ENCODE results near the gene NDUFB1. TPM values are rescaled to one million over a fixed set of nuclear protein-coding genes. Genes with fewer than 3 reads are reported as not detected.

Gene NDUFB1
- polyA plus RNA-seq, 3 donors = 367 to 686 (median 604) TPM

GRCh38 chr14:92134456-92134855, 12.9 kb upstream of the NDUFB1 start:
- H3K36me3 ChIP-seq (replicated peaks in 1 of 2; ENCODE audit: control insufficient read depth in 1 of 2, insufficient read depth in 2 of 2, low read length in 2 of 2) = peaks cover 81 to 98% of the 10 kb centered on the region in 2 donors
- peaks cover 4% of the 10 kb centered on the region for H3K4me1 Mint-ChIP-seq
- H3K27me3 Mint-ChIP-seq (ENCODE audit: low read depth in 3 of 3) = no peaks in the 10 kb centered on the region
- H3K4me1 ChIP-seq (ENCODE audit: control insufficient read depth in 1 of 2, insufficient read depth in 2 of 2, low read length in 2 of 2) = no peaks in the 10 kb centered on the region
- H3K27ac ChIP-seq (ENCODE audit: low read depth in 1 of 2, low read length in 2 of 2) = no peak overlapping the region
- no peak overlapping the region for H3K27ac Mint-ChIP-seq
- TF ChIP-seq, protein P1, sequence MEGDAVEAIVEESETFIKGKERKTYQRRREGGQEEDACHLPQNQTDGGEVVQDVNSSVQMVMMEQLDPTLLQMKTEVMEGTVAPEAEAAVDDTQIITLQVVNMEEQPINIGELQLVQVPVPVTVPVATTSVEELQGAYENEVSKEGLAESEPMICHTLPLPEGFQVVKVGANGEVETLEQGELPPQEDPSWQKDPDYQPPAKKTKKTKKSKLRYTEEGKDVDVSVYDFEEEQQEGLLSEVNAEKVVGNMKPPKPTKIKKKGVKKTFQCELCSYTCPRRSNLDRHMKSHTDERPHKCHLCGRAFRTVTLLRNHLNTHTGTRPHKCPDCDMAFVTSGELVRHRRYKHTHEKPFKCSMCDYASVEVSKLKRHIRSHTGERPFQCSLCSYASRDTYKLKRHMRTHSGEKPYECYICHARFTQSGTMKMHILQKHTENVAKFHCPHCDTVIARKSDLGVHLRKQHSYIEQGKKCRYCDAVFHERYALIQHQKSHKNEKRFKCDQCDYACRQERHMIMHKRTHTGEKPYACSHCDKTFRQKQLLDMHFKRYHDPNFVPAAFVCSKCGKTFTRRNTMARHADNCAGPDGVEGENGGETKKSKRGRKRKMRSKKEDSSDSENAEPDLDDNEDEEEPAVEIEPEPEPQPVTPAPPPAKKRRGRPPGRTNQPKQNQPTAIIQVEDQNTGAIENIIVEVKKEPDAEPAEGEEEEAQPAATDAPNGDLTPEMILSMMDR (IDR thresholded peaks at IDR 0.05) = no peak
- peaks cover 10% of the 10 kb centered on the region for H4K20me1 ChIP-seq (ENCODE audit: insufficient read depth, low read length)
- H3K4me2 ChIP-seq (replicated peaks; ENCODE audit: extremely low read depth, low read length, poor library complexity, severe bottlenecking) = no peak overlapping the region
- DNase-seq = no peak
- no peak overlapping the region for H3K4me3 Mint-ChIP-seq
- no peak overlapping the region for H2AFZ ChIP-seq (ENCODE audit: insufficient read depth, low read depth, low read length, poor library complexity, severe bottlenecking)
- peaks cover 0 to 2% (median 0%) of the 10 kb centered on the region in 7 donors for H3K9me3 Mint-ChIP-seq
- H3K27me3 ChIP-seq (ENCODE audit: control insufficient read depth in 2 of 2, insufficient read depth in 2 of 2, low read length in 2 of 2) = no peaks in the 10 kb centered on the region
- no peak overlapping the region for H3K4me3 ChIP-seq (replicated peaks in 1 of 3; ENCODE audit: low read depth in 2 of 3, low read length in 3 of 3)
- no peaks in the 10 kb centered on the region for H3K9me3 ChIP-seq (replicated peaks in 1 of 2; ENCODE audit: control insufficient read depth in 1 of 2, insufficient read depth in 1 of 2, low read length in 2 of 2)
- intact Hi-C loops (cut with micrococcal nuclease) = loop anchor here in 1 of 2 donors (10.0 kb wide), 1 partner anchor 550 kb away; no protein-coding TSS in a partner anchor
- H3K36me3 Mint-ChIP-seq = peaks cover 61 to 86% of the 10 kb centered on the region in 2 donors
- no CpG with 5 or more reads among the region's 1 CpG for WGBS (ENCODE audit: insufficient coverage)
- peaks cover 7% of the 10 kb centered on the region for H3K79me2 ChIP-seq (ENCODE audit: insufficient read depth, low read length)
- no peak overlapping the region for H3K9ac ChIP-seq (ENCODE audit: insufficient read depth, low read length, poor library complexity, severe bottlenecking)

- DNase-seq = no peak
- Histone ChIP-seq H2AFZ (ENCODE audit: insufficient read depth, low read depth, low read length, poor library complexity, severe bottlenecking) (peak overlapping the region; percentile 85), H3K9me3 (replicated peaks in 1 of 2; ENCODE audit: control insufficient read depth in 1 of 2, insufficient read depth in 1 of 2, low read length in 2 of 2) (no peaks in the 10 kb centered on the region), H3K4me3 (replicated peaks in 1 of 3; ENCODE audit: low read depth in 2 of 3, low read length in 3 of 3) (peak overlapping the region; percentile 62 to 93 (median 92)), H3K79me2 (ENCODE audit: insufficient read depth, low read length) (peaks cover 93% of the 10 kb centered on the region), H3K27me3 (ENCODE audit: control insufficient read depth in 2 of 2, insufficient read depth in 2 of 2, low read length in 2 of 2) (no peaks in the 10 kb centered on the region), H3K36me3 (replicated peaks in 1 of 2; ENCODE audit: control insufficient read depth in 1 of 2, insufficient read depth in 2 of 2, low read length in 2 of 2) (peaks cover 10 to 46% of the 10 kb centered on the region in 2 donors), H3K4me2 (replicated peaks; ENCODE audit: extremely low read depth, low read length, poor library complexity, severe bottlenecking) (peak overlapping the region; percentile 82), H3K9ac (ENCODE audit: insufficient read depth, low read length, poor library complexity, severe bottlenecking) (peak overlapping the region; percentile 96), H3K4me1 (ENCODE audit: control insufficient read depth in 1 of 2, insufficient read depth in 2 of 2, low read length in 2 of 2) (peaks cover 23 to 33% of the 10 kb centered on the region in 2 donors), H4K20me1 (ENCODE audit: insufficient read depth, low read length) (peaks cover 3% of the 10 kb centered on the region), H3K27ac (ENCODE audit: low read depth in 1 of 2, low read length in 2 of 2) (peak overlapping the region; percentile 94 to 95)
- TF ChIP-seq, protein P1 (IDR thresholded peaks at IDR 0.05) = no peak
- 78% methylated on average over 4 of the region's 9 CpGs for WGBS (ENCODE audit: insufficient coverage)
- Mint-ChIP-seq H3K27me3 (ENCODE audit: low read depth in 3 of 3) (peaks cover 0 to 2% (median 0%) of the 10 kb centered on the region in 3 donors), H3K27ac (peak overlapping the region; percentile 99 to 100 (median 100)), H3K4me1 (peaks cover 37% of the 10 kb centered on the region), H3K4me3 (peak overlapping the region; percentile 97 to 100), H3K36me3 (peaks cover 33 to 43% of the 10 kb centered on the region in 2 donors), H3K9me3 (peaks cover 0 to 2% (median 0%) of the 10 kb centered on the region in 7 donors)
- intact Hi-C loops (cut with micrococcal nuclease) = loop anchor here in 1 of 2 donors (2.0 to 10.0 kb wide), 2 partner anchors 18 to 672 kb away; partner anchors contain the start of gene GOLGA5
Observed at GRCh38 chr14:92122761-92123160, 1.3 kb upstream of the NDUFB1 start.

Measured in CD14-positive monocyte (primary cell).